HG02970 (cell line): ENCODE results near the gene CCL26.
"Not testable (repeated sequence)": the region's sequence is repeated elsewhere in the genome, so short reads cannot be mapped to it uniquely, and the experiment has no call there.

ENCODE experiments used
- ATAC-seq: cut with Tn5 transposase; IDR thresholded peaks from one replicate; pipeline ENCODE4 v1.9.1; 2021; ENCODE audit warnings: mild to moderate bottlenecking, moderate library complexity, moderate number of reproducible peaks; ENCODE audit not compliant: unreplicated experiment, low FRiP score

CCL26 gene

GRCh38 chr7:75793676-75794075 is 21.7 kb upstream of the CCL26 start:
- ATAC-seq, result no peak

GRCh38 chr7:75792567-75792966 is 20.6 kb upstream of the CCL26 start:
- ATAC-seq, result not testable (repeated sequence)

- ATAC-seq, result no peak
Measured at GRCh38 chr7:75789361-75789924, 17.4 kb upstream of the CCL26 start.

GRCh38 chr7:75788154-75788847 is 16.3 kb upstream of the CCL26 start:
- not testable (repeated sequence) for ATAC-seq

- ATAC-seq, result not testable (repeated sequence)
Measured at GRCh38 chr7:75783058-75783457, 11.0 kb upstream of the CCL26 start.

GRCh38 chr7:75780647-75781273 is 8.7 kb upstream of the CCL26 start:
- not testable (repeated sequence) for ATAC-seq

- not testable (repeated sequence) for ATAC-seq
Measured at GRCh38 chr7:75779516-75779915, 7.5 kb upstream of the CCL26 start.

GRCh38 chr7:75779035-75779434 is 7.0 kb upstream of the CCL26 start:
- ATAC-seq, result not testable (repeated sequence)

- no peak for ATAC-seq
Measured at GRCh38 chr7:75776295-75776971, 4.4 kb upstream of the CCL26 start.

GRCh38 chr7:75773958-75774357 is 1.9 kb upstream of the CCL26 start:
- not testable (repeated sequence) for ATAC-seq

- no peak for ATAC-seq
Measured at GRCh38 chr7:75771224-75771623, 787 bp downstream of the CCL26 start.

- no peak for ATAC-seq
Measured at GRCh38 chr7:75762350-75762917, 9.6 kb downstream of the CCL26 start.

GRCh38 chr7:75761801-75762200 is 10.2 kb downstream of the CCL26 start:
- not testable (repeated sequence) for ATAC-seq

GRCh38 chr7:75758491-75758890 is 13.5 kb downstream of the CCL26 start:
- no peak for ATAC-seq

- no peak for ATAC-seq
Measured at GRCh38 chr7:75757860-75758259, 14.2 kb downstream of the CCL26 start.

GRCh38 chr7:75756991-75757676 is 14.9 kb downstream of the CCL26 start:
- ATAC-seq, result no peak

- ATAC-seq, result no peak
Measured at GRCh38 chr7:75756206-75756990, 15.6 kb downstream of the CCL26 start.

- no peak for ATAC-seq
Measured at GRCh38 chr7:75743455-75743859, 28.6 kb downstream of the CCL26 start.

- no peak for ATAC-seq
Measured at GRCh38 chr7:75740846-75741497, 31.0 kb downstream of the CCL26 start.
